H9 (cell line): Measurements from ENCODE around the gene PLEKHM3. TPM values are rescaled to one million over a fixed set of nuclear protein-coding genes. Genes with fewer than 3 reads are reported as not detected.

Source experiments
- DNase-seq: peaks from one replicate; pipeline ENCODE4 v3.0.0-alpha.2; 2017
- H2AFZ ChIP-seq: one replicate; pipeline ENCODE4 v1.6.1; 2013; ENCODE audit warnings: mild to moderate bottlenecking, low read length, control low read depth, moderate library complexity
- H2AK5ac ChIP-seq: 2 replicates; pipeline ENCODE4 v1.6.1; 2013; ENCODE audit warnings: low read length, control low read depth, mixed read lengths; ENCODE audit not compliant: insufficient read length
- H2BK120ac ChIP-seq: one replicate; pipeline ENCODE4 v1.6.1; 2013; ENCODE audit warnings: low read depth, mild to moderate bottlenecking, low read length, control low read depth, inconsistent platforms; ENCODE audit not compliant: poor library complexity, severe bottlenecking
- H2BK12ac ChIP-seq: 2 replicates; pipeline ENCODE4 v1.6.1; 2013; ENCODE audit warnings: low read length, control low read depth, mixed read lengths, low read depth; ENCODE audit not compliant: insufficient read length
- H2BK15ac ChIP-seq: 2 replicates; pipeline ENCODE4 v1.6.1; 2013; ENCODE audit warnings: low read depth, low read length, control low read depth
- H2BK20ac ChIP-seq: one replicate; pipeline ENCODE4 v1.6.1; 2013; ENCODE audit warnings: low read depth, mild to moderate bottlenecking, low read length, control low read depth, inconsistent platforms; ENCODE audit not compliant: poor library complexity, severe bottlenecking
- H2BK5ac ChIP-seq: 2 replicates; pipeline ENCODE4 v1.6.1; 2013; ENCODE audit warnings: low read length, control low read depth, mixed read lengths; ENCODE audit not compliant: insufficient read length
- H3K14ac ChIP-seq: 2 replicates; pipeline ENCODE4 v1.6.1; 2013; ENCODE audit warnings: low read length, control low read depth; ENCODE audit not compliant: insufficient read depth
- H3K18ac ChIP-seq: 2 replicates; pipeline ENCODE4 v1.6.1; 2013; ENCODE audit warnings: low read depth, mild to moderate bottlenecking, mixed read lengths, low read length, control low read depth; ENCODE audit not compliant: insufficient read length
- H3K23ac ChIP-seq: 2 replicates; pipeline ENCODE4 v1.6.1; 2013; ENCODE audit warnings: low read length, control low read depth, mixed read lengths, low read depth; ENCODE audit not compliant: insufficient read length
- H3K23me2 ChIP-seq: 2 replicates; pipeline ENCODE4 v1.6.1; 2013; ENCODE audit warnings: low read depth, mild to moderate bottlenecking, mixed read lengths, low read length, control low read depth; ENCODE audit not compliant: insufficient read length, poor library complexity, severe bottlenecking
- H3K27ac ChIP-seq: 2 replicates; pipeline ENCODE4 v1.5.1; 2013; ENCODE audit warnings: low read length, control low read depth, mixed read lengths, low read depth; ENCODE audit not compliant: insufficient read length
- H3K27me3 ChIP-seq: 2 replicates; pipeline ENCODE4 v1.6.1; 2013; ENCODE audit warnings: low read length, control low read depth, inconsistent platforms; ENCODE audit not compliant: insufficient read depth
- H3K4ac ChIP-seq: 2 replicates; pipeline ENCODE4 v1.6.1; 2013; ENCODE audit warnings: low read depth, mild to moderate bottlenecking, control low read depth, inconsistent platforms, low read length, moderate library complexity
- H3K4me1 ChIP-seq: 2 replicates; pipeline ENCODE4 v1.6.1; 2013; ENCODE audit warnings: low read length, control low read depth, inconsistent platforms; ENCODE audit not compliant: insufficient read depth
- H3K4me2 ChIP-seq: 2 replicates; pipeline ENCODE4 v1.6.1; 2013; ENCODE audit warnings: low read length, control low read depth, mixed read lengths; ENCODE audit not compliant: insufficient read length, insufficient read depth
- H3K56ac ChIP-seq: 2 replicates; pipeline ENCODE4 v1.6.1; 2013; ENCODE audit warnings: low read depth, mild to moderate bottlenecking, mixed read lengths, low read length, control low read depth; ENCODE audit not compliant: insufficient read length
- H3K79me1 ChIP-seq: 2 replicates; pipeline ENCODE4 v1.6.1; 2013; ENCODE audit warnings: low read depth, mild to moderate bottlenecking, moderate library complexity, low read length, control low read depth, inconsistent platforms; ENCODE audit not compliant: insufficient read depth, poor library complexity, severe bottlenecking
- H3K79me2 ChIP-seq: 2 replicates; pipeline ENCODE4 v1.6.1; 2013; ENCODE audit warnings: low read length, control low read depth, inconsistent platforms; ENCODE audit not compliant: insufficient read depth
- H3K9ac ChIP-seq: 2 replicates; pipeline ENCODE4 v1.6.1; 2013; ENCODE audit warnings: low read length, control low read depth, mixed read lengths; ENCODE audit not compliant: insufficient read length; ENCODE audit errors: extremely low read depth
- H3K9me3 ChIP-seq: one replicate; pipeline ENCODE4 v1.6.1; 2013; ENCODE audit warnings: low read depth, low read length, inconsistent platforms; ENCODE audit not compliant: control insufficient read depth
- H3T11ph ChIP-seq: one replicate; pipeline ENCODE4 v1.6.1; 2013; ENCODE audit warnings: mild to moderate bottlenecking, low read length, control low read depth, inconsistent platforms
- H4K20me1 ChIP-seq: one replicate; pipeline ENCODE4 v1.6.1; 2013; ENCODE audit not compliant: control insufficient read depth, insufficient read length, insufficient read depth
- H4K5ac ChIP-seq: 2 replicates; pipeline ENCODE4 v1.6.1; 2013; ENCODE audit warnings: low read depth, mild to moderate bottlenecking, mixed read lengths, low read length, control low read depth; ENCODE audit not compliant: insufficient read length
- H4K8ac ChIP-seq: replicated peaks from 2 replicates; pipeline ENCODE4 v1.6.1; 2013; ENCODE audit warnings: low read length, control low read depth, mixed read lengths, low read depth; ENCODE audit not compliant: insufficient read length
- H4K91ac ChIP-seq: 2 replicates; pipeline ENCODE4 v1.6.1; 2013; ENCODE audit warnings: low read depth, mild to moderate bottlenecking, moderate library complexity, mixed read lengths, low read length, control low read depth; ENCODE audit not compliant: insufficient read length
- H3K27ac Mint-ChIP-seq, 3 experiments: 2 replicates in 2 of 3; 3 replicates in 1 of 3; pipeline ENCODE4 v1.8.0; 2020 to 2021; ENCODE audit warnings: mixed read lengths in 3 of 3, mild to moderate bottlenecking in 1 of 3, moderate library complexity in 1 of 3
- H3K27me3 Mint-ChIP-seq: 2 replicates; pipeline ENCODE4 v1.8.0; 2021; ENCODE audit warnings: low read depth, mild to moderate bottlenecking, moderate library complexity, mixed read lengths
- H3K36me3 Mint-ChIP-seq, 3 experiments: 2 replicates in 2 of 3; 3 replicates in 1 of 3; pipeline ENCODE4 v1.8.0; 2020 to 2021; ENCODE audit warnings: low read depth in 3 of 3, mixed read lengths in 3 of 3; ENCODE audit not compliant: insufficient read depth in 1 of 3
- H3K4me1 Mint-ChIP-seq, 2 experiments: 2 replicates each; pipeline ENCODE4 v1.8.0; 2020; ENCODE audit warnings: mixed read lengths in 2 of 2
- H3K4me3 Mint-ChIP-seq, 2 experiments: 2 replicates in 1 of 2; 3 replicates in 1 of 2; pipeline ENCODE4 v1.8.0; 2020 to 2021; ENCODE audit warnings: mild to moderate bottlenecking in 2 of 2, mixed read lengths in 2 of 2, moderate library complexity in 1 of 2
- H3K9me3 Mint-ChIP-seq, 2 experiments: 2 replicates in 1 of 2; 3 replicates in 1 of 2; pipeline ENCODE4 v1.8.0; 2020; ENCODE audit warnings: mild to moderate bottlenecking in 2 of 2, mixed read lengths in 2 of 2, moderate library complexity in 1 of 2
- CTCF ChIP-seq: fragments of 200-600 bp; sonication (generic); conservative IDR thresholded peaks from 3 replicates; pipeline ENCODE4 v1.8.0; 2021; ENCODE audit warnings: antibody characterized with exemption, mild to moderate bottlenecking
- WGBS: extraction: QIAGEN DNeasy Blood & Tissue Kit; methylation state at CpG from one replicate; pipeline ENCODE4 v1.1.7; 2013; ENCODE audit warnings: missing lambda C conversion rate, low lambda C conversion rate, mixed read lengths; ENCODE audit not compliant: insufficient read length; ENCODE audit errors: extremely low coverage; 5-methylcytosine and 5-hydroxymethylcytosine counted together
- total RNA-seq: library from RNA; stranded (reverse); gene quantifications from 2 replicates; pipeline ENCODE4 v1.2.1, GENCODE V29; 2021

The PLEKHM3 gene
- total RNA-seq, 1 experiment from 2014 or later = 7.5 TPM

- DNase-seq = no peak
- no peak overlapping the region for H4K91ac ChIP-seq
- H3K56ac ChIP-seq = no peak overlapping the region
- H4K5ac ChIP-seq = no peak overlapping the region
- H3K18ac ChIP-seq = no peak overlapping the region
- H3T11ph ChIP-seq = no peak overlapping the region
- no peak overlapping the region for H2BK20ac ChIP-seq
- no peak overlapping the region for H3K23ac ChIP-seq
- H2BK5ac ChIP-seq = no peak overlapping the region
- H4K8ac ChIP-seq = no peak overlapping the region
- H3K27ac ChIP-seq = no peak overlapping the region
- H3K9ac ChIP-seq = no peak overlapping the region
- H2BK12ac ChIP-seq = no peak overlapping the region
- Mint-ChIP-seq H3K27me3 (no peaks in the 10 kb centered on the region), H3K4me3 (no peak overlapping the region), H3K4me1 (peaks cover 7 to 10% of the 10 kb centered on the region in 2 experiments), H3K9me3 (no peaks in the 10 kb centered on the region), H3K27ac (peak overlapping the region in 2 of 3 experiments; percentile 14 to 30; a peak in 1 of 7 replicates), H3K36me3 (peaks cover 1 to 6% (median 4%) of the 10 kb centered on the region in 3 experiments; a peak in 4 of 7 replicates)
- H2BK15ac ChIP-seq = no peak overlapping the region
- no peaks in the 10 kb centered on the region for H3K23me2 ChIP-seq
- H3K27me3 ChIP-seq = no peaks in the 10 kb centered on the region
- no peak overlapping the region for H2BK120ac ChIP-seq
- no peaks in the 10 kb centered on the region; the same call in 1 of the 2 replicates for H3K4me1 ChIP-seq
- no peaks in the 10 kb centered on the region for H3K9me3 ChIP-seq
- no peak overlapping the region for H3K4ac ChIP-seq
- no peak overlapping the region for H2AFZ ChIP-seq
- no CpG with 5 or more reads among the region's 8 CpGs for WGBS
- no peak overlapping the region for H3K14ac ChIP-seq
- no peaks in the 10 kb centered on the region for H3K79me2 ChIP-seq
- no peak overlapping the region for H2AK5ac ChIP-seq
- no peak overlapping the region for H3K4me2 ChIP-seq
- no peaks in the 10 kb centered on the region for H4K20me1 ChIP-seq
- H3K79me1 ChIP-seq = no peaks in the 10 kb centered on the region
- TF ChIP-seq CTCF = no peak
Observed at GRCh38 chr2:207919164-207919919, 106.0 kb downstream of the PLEKHM3 start.
